Stimulated activated naive B cell treated with anti-CD40 and anti-IgM and Interleukin-4, amounts not matched to agents 10 μg/mL and 1 μg/mL and 100 μg/mL, for 72 hours (primary cell): Measurements from ENCODE around the gene AWAT2.
"Not testable (repeated sequence)": the region's sequence is repeated elsewhere in the genome, so short reads cannot be mapped to it uniquely, and the experiment has no call there.

Experiments
- ATAC-seq, 2 donors: fragments of 150-1000 bp; cut with Tn5 transposase; replicated peaks; 2 replicates each; pipeline ENCODE4 v1.10.0; 2021; ENCODE audit warnings: moderate library complexity in 1 of 2
- DNase-seq: peaks from one replicate; pipeline ENCODE4 v3.0.0; 2021
- H3K27ac Mint-ChIP-seq: one replicate; pipeline ENCODE4 v1.8.0; 2022; ENCODE audit warnings: mild to moderate bottlenecking, mixed read lengths
- H3K27me3 Mint-ChIP-seq, 2 donors: one replicate each; pipeline ENCODE4 v1.8.0; 2022; ENCODE audit warnings: mixed read lengths in 2 of 2
- H3K36me3 Mint-ChIP-seq, 2 donors: one replicate each; pipeline ENCODE4 v1.8.0; 2022; ENCODE audit warnings: mixed read lengths in 2 of 2, mild to moderate bottlenecking in 1 of 2
- H3K4me1 Mint-ChIP-seq, 2 donors: one replicate each; pipeline ENCODE4 v1.8.0; 2022; ENCODE audit warnings: mixed read lengths in 2 of 2, mild to moderate bottlenecking in 1 of 2
- H3K4me3 Mint-ChIP-seq, 2 donors: one replicate each; pipeline ENCODE4 v1.8.0; 2022; ENCODE audit warnings: mild to moderate bottlenecking in 2 of 2, mixed read lengths in 2 of 2, moderate library complexity in 1 of 2
- H3K9me3 Mint-ChIP-seq, 2 donors: one replicate each; pipeline ENCODE4 v1.8.0; 2022; ENCODE audit warnings: mixed read lengths in 2 of 2, mild to moderate bottlenecking in 1 of 2

The AWAT2 gene

GRCh38 chrX:69998299-69998698 lies 51.4 kb downstream of the AWAT2 start:
- H3K27me3 Mint-ChIP-seq, H3K36me3 Mint-ChIP-seq, H3K4me3 Mint-ChIP-seq, H3K4me1 Mint-ChIP-seq, H3K27ac Mint-ChIP-seq, DNase-seq, ATAC-seq, H3K9me3 Mint-ChIP-seq: not testable (repeated sequence)

GRCh38 chrX:69996113-69996468 lies 53.6 kb downstream of the AWAT2 start:
- ATAC-seq (no peak), DNase-seq (no peak)
- H3K9me3 Mint-ChIP-seq: peaks cover 4 to 6% of the 10 kb centered on the region in 2 donors
- H3K27ac Mint-ChIP-seq: no peak overlapping the region
- no peaks in the 10 kb centered on the region for H3K4me1 Mint-ChIP-seq
- no peak overlapping the region for H3K4me3 Mint-ChIP-seq
- H3K27me3 Mint-ChIP-seq: peaks cover 0 to 10% of the 10 kb centered on the region in 2 donors
- H3K36me3 Mint-ChIP-seq: no peaks in the 10 kb centered on the region

GRCh38 chrX:69995362-69996112 lies 54.2 kb downstream of the AWAT2 start:
- no peak overlapping the region for H3K4me3 Mint-ChIP-seq
- no peak for ATAC-seq
- H3K27me3 Mint-ChIP-seq: peaks cover 0 to 10% of the 10 kb centered on the region in 2 donors
- no peak overlapping the region for H3K27ac Mint-ChIP-seq
- H3K36me3 Mint-ChIP-seq: no peaks in the 10 kb centered on the region
- no peaks in the 10 kb centered on the region for H3K4me1 Mint-ChIP-seq
- peaks cover 4 to 6% of the 10 kb centered on the region in 2 donors for H3K9me3 Mint-ChIP-seq
- DNase-seq: no peak

GRCh38 chrX:69993494-69993893 lies 56.2 kb downstream of the AWAT2 start:
- H3K27me3 Mint-ChIP-seq: peaks cover 0 to 10% of the 10 kb centered on the region in 2 donors
- no peak for ATAC-seq

GRCh38 chrX:69991685-69992084 lies 58.1 kb downstream of the AWAT2 start:
- H3K9me3 Mint-ChIP-seq: no peaks in the 10 kb centered on the region
- no peak overlapping the region for H3K4me3 Mint-ChIP-seq
- DNase-seq (no peak), ATAC-seq (no peak)
- no peak overlapping the region for H3K27ac Mint-ChIP-seq
- no peaks in the 10 kb centered on the region for H3K36me3 Mint-ChIP-seq
- no peaks in the 10 kb centered on the region for H3K4me1 Mint-ChIP-seq
- peaks cover 0 to 1% of the 10 kb centered on the region in 2 donors for H3K27me3 Mint-ChIP-seq

More at GRCh38 chrX:69993494-69993893, 56.2 kb downstream of the AWAT2 start:
- H3K36me3 Mint-ChIP-seq: no peaks in the 10 kb centered on the region
- no peak for DNase-seq
- H3K27ac Mint-ChIP-seq: no peak overlapping the region
- peaks cover 4 to 6% of the 10 kb centered on the region in 2 donors for H3K9me3 Mint-ChIP-seq
- no peaks in the 10 kb centered on the region for H3K4me1 Mint-ChIP-seq
- H3K4me3 Mint-ChIP-seq: no peak overlapping the region
